GM23338 (cell line): ENCODE measurements around the gene HLA-DPA1. TPM values are rescaled to one million over a fixed set of nuclear protein-coding genes. Genes with fewer than 3 reads are reported as not detected.

Experiments
- ATAC-seq: fragments of 200-7000 bp; cut with Tn5 transposase; 3 replicates; pipeline ENCODE4 v1.9.1; 2020
- DNase-seq: peaks from one replicate; pipeline ENCODE4 v3.0.0-alpha.2; 2015; ENCODE audit warnings: low spot score
- H2AFZ ChIP-seq: fragments of 200-600 bp; sonication (generic); 2 replicates; pipeline ENCODE4 v1.8.0; 2016; ENCODE audit warnings: antibody characterized with exemption, mild to moderate bottlenecking, moderate library complexity
- H3F3A ChIP-seq: fragments of 200-600 bp; sonication (generic); replicated peaks from 2 replicates; pipeline ENCODE4 v1.8.0; 2017; ENCODE audit warnings: antibody characterized with exemption, mixed run types, low read depth
- H3K27ac ChIP-seq: fragments of 200-600 bp; sonication (generic); 2 replicates; pipeline ENCODE4 v1.6.1; 2016; ENCODE audit warnings: low read depth
- H3K27me3 ChIP-seq: fragments of 200-600 bp; sonication (generic); 2 replicates; pipeline ENCODE4 v1.8.0; 2016; ENCODE audit warnings: mild to moderate bottlenecking, mixed run types, moderate library complexity; ENCODE audit not compliant: insufficient read depth
- H3K36me3 ChIP-seq: fragments of 200-600 bp; sonication (generic); 2 replicates; pipeline ENCODE4 v1.8.0; 2016; ENCODE audit warnings: mild to moderate bottlenecking; ENCODE audit not compliant: insufficient read depth
- H3K4me1 ChIP-seq: fragments of 200-600 bp; sonication (generic); 2 replicates; pipeline ENCODE4 v1.8.0; 2016; ENCODE audit warnings: mild to moderate bottlenecking, moderate library complexity; ENCODE audit not compliant: insufficient read depth
- H3K4me2 ChIP-seq: fragments of 200-600 bp; sonication (generic); 2 replicates; pipeline ENCODE4 v1.7.1; 2017; ENCODE audit warnings: mixed run types
- H3K4me3 ChIP-seq: fragments of 200-600 bp; sonication (generic); 2 replicates; pipeline ENCODE4 v1.6.1; 2016; ENCODE audit warnings: mixed run types
- H3K79me2 ChIP-seq: fragments of 200-600 bp; sonication (generic); replicated peaks from 2 replicates; pipeline ENCODE4 v1.8.0; 2017; ENCODE audit warnings: mild to moderate bottlenecking; ENCODE audit not compliant: insufficient read depth
- H3K9me2 ChIP-seq: fragments of 200-600 bp; sonication (generic); 2 replicates; pipeline ENCODE4 v1.8.0; 2017; ENCODE audit not compliant: insufficient read depth
- H4K20me1 ChIP-seq: fragments of 200-600 bp; sonication (generic); replicated peaks from 2 replicates; pipeline ENCODE4 v1.8.0; 2017; ENCODE audit warnings: mild to moderate bottlenecking; ENCODE audit not compliant: insufficient read depth
- H3K27ac Mint-ChIP-seq: 2 replicates; pipeline ENCODE4 v1.8.0; 2020; ENCODE audit warnings: inconsistent platforms, mild to moderate bottlenecking, moderate library complexity, mixed read lengths
- H3K27me3 Mint-ChIP-seq: 3 replicates; pipeline ENCODE4 v1.8.0; 2022; ENCODE audit warnings: low read depth, mild to moderate bottlenecking, moderate library complexity, mixed read lengths, inconsistent platforms; ENCODE audit not compliant: insufficient read depth, poor library complexity
- H3K36me3 Mint-ChIP-seq: 3 replicates; pipeline ENCODE4 v1.8.0; 2021; ENCODE audit warnings: low read depth, mild to moderate bottlenecking, inconsistent platforms, moderate library complexity, mixed read lengths
- H3K4me1 Mint-ChIP-seq: 3 replicates; pipeline ENCODE4 v1.8.0; 2020; ENCODE audit warnings: mild to moderate bottlenecking, inconsistent platforms, mixed read lengths
- H3K4me3 Mint-ChIP-seq: 3 replicates; pipeline ENCODE4 v1.8.0; 2021; ENCODE audit warnings: moderate library complexity, mild to moderate bottlenecking, inconsistent platforms, mixed read lengths
- H3K9me3 Mint-ChIP-seq: 3 replicates; pipeline ENCODE4 v1.8.0; 2020; ENCODE audit warnings: moderate library complexity, mild to moderate bottlenecking, inconsistent platforms, mixed read lengths
- CREB1 ChIP-seq: fragments of 250-450 bp; sonication (Bioruptor Pico); IDR thresholded peaks from 2 replicates; pipeline ENCODE4 v1.5.0; 2020; ENCODE audit warnings: low read depth, mild to moderate bottlenecking, moderate library complexity
- CTCF ChIP-seq, 2 experiments: fragments of 200-600 bp in 1 of 2; sonication (generic) in 1 of 2; conservative IDR thresholded peaks; 2 replicates each; pipeline versions ENCODE4 v1.5.1 to v1.6.1; 2016 to 2017; ENCODE audit warnings: antibody characterized with exemption in 2 of 2, low read depth in 2 of 2, mild to moderate bottlenecking in 2 of 2, moderate library complexity in 1 of 2
- ETS1 ChIP-seq: IDR thresholded peaks from 2 replicates; pipeline ENCODE4 v1.6.1; 2016; ENCODE audit warnings: antibody characterized with exemption
- EZH2 ChIP-seq: fragments of 200-600 bp; sonication (generic); IDR thresholded peaks from one replicate; pipeline ENCODE4 v1.8.0; 2017; ENCODE audit warnings: antibody characterized with exemption, mild to moderate bottlenecking, low read depth; ENCODE audit not compliant: unreplicated experiment
- EZH2phosphoT487 ChIP-seq: fragments of 200-600 bp; sonication (generic); IDR thresholded peaks from one replicate; pipeline ENCODE4 v1.8.1; 2018; ENCODE audit warnings: antibody characterized with exemption; ENCODE audit not compliant: unreplicated experiment
- JUNB ChIP-seq: IDR thresholded peaks from one replicate; pipeline ENCODE4 v1.6.1; 2016; ENCODE audit warnings: antibody characterized with exemption; ENCODE audit not compliant: unreplicated experiment
- NANOG ChIP-seq: IDR thresholded peaks from 2 replicates; pipeline ENCODE4 v1.6.1; 2016; ENCODE audit warnings: antibody characterized with exemption, borderline replicate concordance
- POLR2AphosphoS5 ChIP-seq: IDR thresholded peaks from 2 replicates; pipeline ENCODE4 v1.6.1; 2016; ENCODE audit warnings: antibody characterized with exemption, low read depth
- REST ChIP-seq: IDR thresholded peaks from one replicate; pipeline ENCODE4 v1.6.1; 2018; ENCODE audit warnings: antibody characterized with exemption; ENCODE audit not compliant: unreplicated experiment
- STAT1 ChIP-seq: IDR thresholded peaks from one replicate; pipeline ENCODE4 v1.6.1; 2016; ENCODE audit warnings: antibody characterized with exemption; ENCODE audit not compliant: unreplicated experiment
- ZNF114 ChIP-seq: fragments of 250-450 bp; sonication (Bioruptor Pico); IDR thresholded peaks from 2 replicates; pipeline ENCODE4 v1.5.0; 2020; ENCODE audit warnings: mild to moderate bottlenecking, moderate library complexity
- ZNF331 ChIP-seq: fragments of 250-450 bp; sonication (Bioruptor Pico); IDR thresholded peaks from 2 replicates; pipeline ENCODE4 v1.5.0; 2020; ENCODE audit warnings: low read depth, mild to moderate bottlenecking, moderate library complexity
- polyA plus RNA-seq: library from polyadenylated mRNA; unstranded; fragments of >200 nt; fragmentation: Nextera tagmentation; extraction: Ambion mirVana; gene quantifications from 2 replicates; pipeline ENCODE4 v1.2.1, GENCODE V29; 2016
- total RNA-seq: library from RNA; depleted of rRNA; stranded (reverse); fragments of >200 nt; shearing (Covaris generic); gene quantifications from 2 replicates; pipeline ENCODE4 v1.2.3, GENCODE V29; 2014
- TF ChIP-seq, protein P1 (sequence below): fragments of 250-450 bp; sonication (Bioruptor Pico); IDR thresholded peaks from 2 replicates; pipeline ENCODE4 v1.5.0; 2020; ENCODE audit warnings: mild to moderate bottlenecking, moderate library complexity

HLA-DPA1 gene
- total and polyA plus RNA-seq, 2 experiments from 2014 or later, result 4.1 to 6.9 TPM

- Histone ChIP-seq H4K20me1 (no peaks in the 10 kb centered on the region), H3K27me3 (peaks cover 5% of the 10 kb centered on the region), H3K79me2 (no peaks in the 10 kb centered on the region), H3K4me3 (no peak overlapping the region), H3F3A (0 out of 2 replicates have a peak, but pooled peaks cover 3% of the 10 kb centered on the region), H3K27ac (no peak overlapping the region), H3K4me1 (peaks cover 4% of the 10 kb centered on the region; the same call in 1 of the 2 replicates), H3K9me2 (peaks cover 8% of the 10 kb centered on the region; the same call in 1 of the 2 replicates), H3K36me3 (no peaks in the 10 kb centered on the region), H2AFZ (no peak overlapping the region), H3K4me2 (no peak overlapping the region)
- DNase-seq (no peak), ATAC-seq (no peak)
- peaks cover 13% of the 10 kb centered on the region for H3K27me3 Mint-ChIP-seq
- no peak for TF ChIP-seq EZH2
- no peak for TF ChIP-seq REST
- no peak for TF ChIP-seq ZNF331
- TF ChIP-seq EZH2phosphoT487, result no peak
- no peak for TF ChIP-seq STAT1
- TF ChIP-seq ETS1, result no peak
- TF ChIP-seq ZNF114, result no peak
- TF ChIP-seq, protein P1, sequence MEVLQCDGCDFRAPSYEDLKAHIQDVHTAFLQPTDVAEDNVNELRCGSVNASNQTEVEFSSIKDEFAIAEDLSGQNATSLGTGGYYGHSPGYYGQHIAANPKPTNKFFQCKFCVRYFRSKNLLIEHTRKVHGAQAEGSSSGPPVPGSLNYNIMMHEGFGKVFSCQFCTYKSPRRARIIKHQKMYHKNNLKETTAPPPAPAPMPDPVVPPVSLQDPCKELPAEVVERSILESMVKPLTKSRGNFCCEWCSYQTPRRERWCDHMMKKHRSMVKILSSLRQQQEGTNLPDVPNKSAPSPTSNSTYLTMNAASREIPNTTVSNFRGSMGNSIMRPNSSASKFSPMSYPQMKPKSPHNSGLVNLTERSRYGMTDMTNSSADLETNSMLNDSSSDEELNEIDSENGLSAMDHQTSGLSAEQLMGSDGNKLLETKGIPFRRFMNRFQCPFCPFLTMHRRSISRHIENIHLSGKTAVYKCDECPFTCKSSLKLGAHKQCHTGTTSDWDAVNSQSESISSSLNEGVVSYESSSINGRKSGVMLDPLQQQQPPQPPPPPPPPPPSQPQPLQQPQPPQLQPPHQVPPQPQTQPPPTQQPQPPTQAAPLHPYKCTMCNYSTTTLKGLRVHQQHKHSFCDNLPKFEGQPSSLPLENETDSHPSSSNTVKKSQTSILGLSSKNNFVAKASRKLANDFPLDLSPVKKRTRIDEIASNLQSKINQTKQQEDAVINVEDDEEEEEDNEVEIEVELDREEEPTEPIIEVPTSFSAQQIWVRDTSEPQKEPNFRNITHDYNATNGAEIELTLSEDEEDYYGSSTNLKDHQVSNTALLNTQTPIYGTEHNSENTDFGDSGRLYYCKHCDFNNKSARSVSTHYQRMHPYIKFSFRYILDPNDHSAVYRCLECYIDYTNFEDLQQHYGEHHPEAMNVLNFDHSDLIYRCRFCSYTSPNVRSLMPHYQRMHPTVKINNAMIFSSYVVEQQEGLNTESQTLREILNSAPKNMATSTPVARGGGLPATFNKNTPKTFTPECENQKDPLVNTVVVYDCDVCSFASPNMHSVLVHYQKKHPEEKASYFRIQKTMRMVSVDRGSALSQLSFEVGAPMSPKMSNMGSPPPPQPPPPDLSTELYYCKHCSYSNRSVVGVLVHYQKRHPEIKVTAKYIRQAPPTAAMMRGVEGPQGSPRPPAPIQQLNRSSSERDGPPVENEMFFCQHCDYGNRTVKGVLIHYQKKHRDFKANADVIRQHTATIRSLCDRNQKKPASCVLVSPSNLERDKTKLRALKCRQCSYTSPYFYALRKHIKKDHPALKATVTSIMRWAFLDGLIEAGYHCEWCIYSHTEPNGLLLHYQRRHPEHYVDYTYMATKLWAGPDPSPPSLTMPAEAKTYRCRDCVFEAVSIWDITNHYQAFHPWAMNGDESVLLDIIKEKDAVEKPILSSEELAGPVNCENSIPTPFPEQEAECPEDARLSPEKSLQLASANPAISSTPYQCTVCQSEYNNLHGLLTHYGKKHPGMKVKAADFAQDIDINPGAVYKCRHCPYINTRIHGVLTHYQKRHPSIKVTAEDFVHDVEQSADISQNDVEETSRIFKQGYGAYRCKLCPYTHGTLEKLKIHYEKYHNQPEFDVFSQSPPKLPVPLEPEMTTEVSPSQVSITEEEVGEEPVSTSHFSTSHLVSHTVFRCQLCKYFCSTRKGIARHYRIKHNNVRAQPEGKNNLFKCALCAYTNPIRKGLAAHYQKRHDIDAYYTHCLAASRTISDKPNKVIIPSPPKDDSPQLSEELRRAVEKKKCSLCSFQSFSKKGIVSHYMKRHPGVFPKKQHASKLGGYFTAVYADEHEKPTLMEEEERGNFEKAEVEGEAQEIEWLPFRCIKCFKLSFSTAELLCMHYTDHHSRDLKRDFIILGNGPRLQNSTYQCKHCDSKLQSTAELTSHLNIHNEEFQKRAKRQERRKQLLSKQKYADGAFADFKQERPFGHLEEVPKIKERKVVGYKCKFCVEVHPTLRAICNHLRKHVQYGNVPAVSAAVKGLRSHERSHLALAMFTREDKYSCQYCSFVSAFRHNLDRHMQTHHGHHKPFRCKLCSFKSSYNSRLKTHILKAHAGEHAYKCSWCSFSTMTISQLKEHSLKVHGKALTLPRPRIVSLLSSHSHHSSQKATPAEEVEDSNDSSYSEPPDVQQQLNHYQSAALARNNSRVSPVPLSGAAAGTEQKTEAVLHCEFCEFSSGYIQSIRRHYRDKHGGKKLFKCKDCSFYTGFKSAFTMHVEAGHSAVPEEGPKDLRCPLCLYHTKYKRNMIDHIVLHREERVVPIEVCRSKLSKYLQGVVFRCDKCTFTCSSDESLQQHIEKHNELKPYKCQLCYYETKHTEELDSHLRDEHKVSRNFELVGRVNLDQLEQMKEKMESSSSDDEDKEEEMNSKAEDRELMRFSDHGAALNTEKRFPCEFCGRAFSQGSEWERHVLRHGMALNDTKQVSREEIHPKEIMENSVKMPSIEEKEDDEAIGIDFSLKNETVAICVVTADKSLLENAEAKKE (CRISPR knock-in tag), result no peak
- TF ChIP-seq CREB1, result no peak
- no peak for TF ChIP-seq POLR2AphosphoS5
- TF ChIP-seq CTCF (conservative IDR thresholded peaks at IDR 0.05; ENCODE audit: low read depth in 2 of 2), result no peak
- no peak for TF ChIP-seq JUNB
- TF ChIP-seq NANOG, result no peak
- H3K4me1 Mint-ChIP-seq, result peaks cover 30% of the 10 kb centered on the region
- no peaks in the 10 kb centered on the region; the same call in 2 of the 3 replicates for H3K9me3 Mint-ChIP-seq
- peaks cover 4% of the 10 kb centered on the region for H3K36me3 Mint-ChIP-seq
- H3K27ac Mint-ChIP-seq, result no peak overlapping the region
- no peak overlapping the region for H3K4me3 Mint-ChIP-seq
Measured at GRCh38 chr6:33078919-33079521, 5.6 kb upstream of the HLA-DPA1 start.
